ENCODE data around the gene DHX16. TPM values are rescaled to one million over a fixed set of nuclear protein-coding genes. Genes with fewer than 3 reads are reported as not detected.
"Not testable (repeated sequence)": the region's sequence is repeated elsewhere in the genome, so short reads cannot be mapped to it uniquely, and the experiment has no call there.

DHX16 gene
- 27.6 and 31.9 TPM in 2 replicates for polyA plus RNA-seq (2011; rRNA removed)
- polyA minus RNA-seq (2011; rRNA and poly(A)+ RNA removed), result 32.9 and 40.2 TPM in 2 replicates

- POLR2A ChIA-PET, result interaction anchor here (0.5 to 1.5 kb wide), 8 partner anchors 15 to 1080 kb away, joined by 3 to 9 read pairs (median 4); no protein-coding TSS in a partner anchor
- peak within 1 kb of the TSS; percentile 31 for H3K27ac ChIP-seq (ENCODE audit: low read depth, low read length)
These were observed at the start of gene DHX16 for GRCh38 chr6:30672445-30673253. TSS of gene DHX16 (minus strand) at chr6:30673006. CDS start at chr6:30672841, 165 bp downstream.

GRCh38 chr6:30722025-30722279 lies 49.1 kb upstream of the DHX16 start:
- peak overlapping the region; percentile 75 for H3K4me3 ChIP-seq (ENCODE audit: low read depth, low read length)
- ChIA-PET POLR2A (interaction anchor here (0.6 to 4.9 kb wide), 12 partner anchors 9 to 107 kb away, joined by 3 to 43 read pairs (median 4); partner anchors contain the start of genes DHX16, IER3 and NRM), CTCF (interaction anchor here (0.5 to 5.0 kb wide), 20 partner anchors 10 to 1533 kb away, joined by 3 to 105 read pairs (median 5); partner anchors contain the start of genes DHX16 and VARS2)
- H3K27ac ChIP-seq (ENCODE audit: low read depth, low read length), result peak overlapping the region; percentile 81
- H3K27me3 ChIP-seq (ENCODE audit: control insufficient read depth, insufficient read depth, low read length); H3K9me3 ChIP-seq (ENCODE audit: control insufficient read depth, insufficient read depth, low read length); DNase-seq (ENCODE audit: low read depth, low spot score): not testable (repeated sequence)

More at GRCh38 chr6:30672445-30673253, at the start of gene DHX16:
- Histone ChIP-seq H3K27me3 (ENCODE audit: control insufficient read depth, insufficient read depth, low read length) (no peaks in the 10 kb centered on the region), H3K4me3 (ENCODE audit: low read depth, low read length) (peak within 1 kb of the TSS; percentile 98), H3K9me3 (ENCODE audit: control insufficient read depth, insufficient read depth, low read length) (no peaks in the 10 kb centered on the region; the same call in 1 of the 2 replicates)
- TF ChIP-seq, protein P1, sequence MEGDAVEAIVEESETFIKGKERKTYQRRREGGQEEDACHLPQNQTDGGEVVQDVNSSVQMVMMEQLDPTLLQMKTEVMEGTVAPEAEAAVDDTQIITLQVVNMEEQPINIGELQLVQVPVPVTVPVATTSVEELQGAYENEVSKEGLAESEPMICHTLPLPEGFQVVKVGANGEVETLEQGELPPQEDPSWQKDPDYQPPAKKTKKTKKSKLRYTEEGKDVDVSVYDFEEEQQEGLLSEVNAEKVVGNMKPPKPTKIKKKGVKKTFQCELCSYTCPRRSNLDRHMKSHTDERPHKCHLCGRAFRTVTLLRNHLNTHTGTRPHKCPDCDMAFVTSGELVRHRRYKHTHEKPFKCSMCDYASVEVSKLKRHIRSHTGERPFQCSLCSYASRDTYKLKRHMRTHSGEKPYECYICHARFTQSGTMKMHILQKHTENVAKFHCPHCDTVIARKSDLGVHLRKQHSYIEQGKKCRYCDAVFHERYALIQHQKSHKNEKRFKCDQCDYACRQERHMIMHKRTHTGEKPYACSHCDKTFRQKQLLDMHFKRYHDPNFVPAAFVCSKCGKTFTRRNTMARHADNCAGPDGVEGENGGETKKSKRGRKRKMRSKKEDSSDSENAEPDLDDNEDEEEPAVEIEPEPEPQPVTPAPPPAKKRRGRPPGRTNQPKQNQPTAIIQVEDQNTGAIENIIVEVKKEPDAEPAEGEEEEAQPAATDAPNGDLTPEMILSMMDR (IDR thresholded peaks at IDR 0.05; ENCODE audit: low read depth, low read length), result peak; percentile 93
- CTCF ChIA-PET, result interaction anchor here (0.6 to 3.9 kb wide), 18 partner anchors 8 to 726 kb away, joined by 3 to 24 read pairs (median 4); no protein-coding TSS in a partner anchor
- peak; percentile 96 for DNase-seq (ENCODE audit: low read depth, low spot score)

- ChIA-PET CTCF (interaction anchor here (0.6 to 5.0 kb wide), 17 partner anchors 10 to 1533 kb away, joined by 3 to 105 read pairs (median 5); partner anchors contain the start of genes DHX16 and VARS2), POLR2A (interaction anchor here (0.7 to 4.9 kb wide), 12 partner anchors 9 to 107 kb away, joined by 3 to 43 read pairs (median 4); partner anchors contain the start of genes DHX16, IER3 and NRM)
- peak; percentile 78 for DNase-seq (ENCODE audit: low read depth, low spot score)
- Histone ChIP-seq H3K27ac (ENCODE audit: low read depth, low read length) (peak overlapping the region; percentile 94), H3K9me3 (ENCODE audit: control insufficient read depth, insufficient read depth, low read length) (no peaks in the 10 kb centered on the region), H3K27me3 (ENCODE audit: control insufficient read depth, insufficient read depth, low read length) (no peaks in the 10 kb centered on the region), H3K4me3 (ENCODE audit: low read depth, low read length) (peak overlapping the region; percentile 85)
- TF ChIP-seq, protein P1 (IDR thresholded peaks at IDR 0.05; ENCODE audit: low read depth, low read length), result 0 out of 2 replicates have a peak, but pooled peaks have one; percentile 25
These were observed 48.6 kb upstream of the DHX16 start for GRCh38 chr6:30721198-30722024.

DNA sequence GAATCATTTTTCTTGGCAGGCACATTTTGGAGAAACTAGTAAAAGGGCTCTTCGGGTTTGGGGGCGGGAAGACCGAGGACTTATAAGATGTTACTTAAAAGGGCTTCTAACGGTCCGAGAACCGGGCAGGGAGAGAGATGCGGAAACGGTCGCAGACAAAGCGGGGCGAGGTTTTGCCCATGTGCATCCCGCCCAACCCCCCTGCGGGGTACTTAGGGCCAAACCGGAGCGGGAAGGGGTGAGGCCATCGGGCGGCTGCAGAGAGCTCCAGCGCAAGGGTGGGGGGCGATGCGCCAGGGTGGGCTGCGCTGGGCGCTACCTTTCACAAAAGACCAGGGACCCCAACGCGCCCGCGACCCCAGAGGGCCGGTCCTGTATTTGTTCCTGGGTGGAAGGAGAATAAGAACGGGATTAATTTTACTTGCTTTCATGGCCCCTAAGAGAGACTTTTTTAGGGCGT lies 48.0 kb upstream of the DHX16 start:
- TF ChIP-seq, protein P1 (IDR thresholded peaks at IDR 0.05; ENCODE audit: low read depth, low read length), result no peak
- H3K4me3 ChIP-seq (ENCODE audit: low read depth, low read length), result peak overlapping the region; percentile 85
- no peaks in the 10 kb centered on the region for H3K9me3 ChIP-seq (ENCODE audit: control insufficient read depth, insufficient read depth, low read length)
- H3K27ac ChIP-seq (ENCODE audit: low read depth, low read length), result peak overlapping the region; percentile 94
- ChIA-PET CTCF (interaction anchor here (0.6 to 5.0 kb wide), 4 partner anchors 40 to 1255 kb away, joined by 3 to 105 read pairs (median 4); no protein-coding TSS in a partner anchor), POLR2A (interaction anchor here (1.1 to 4.9 kb wide), 9 partner anchors 10 to 106 kb away, joined by 3 to 43 read pairs (median 6); partner anchors contain the start of genes DHX16, IER3 and NRM)
- no peak for DNase-seq (ENCODE audit: low read depth, low spot score)
- H3K27me3 ChIP-seq (ENCODE audit: control insufficient read depth, insufficient read depth, low read length), result no peaks in the 10 kb centered on the region

Data from AG04450 (cell line).